Osteocyte (in vitro differentiated cells): ENCODE results near the gene FEM1C. TPM values are rescaled to one million over a fixed set of nuclear protein-coding genes. Genes with fewer than 3 reads are reported as not detected.

Experiments
- total RNA-seq: library from RNA; stranded (reverse); gene quantifications from 2 replicates; pipeline ENCODE4 v1.2.1, GENCODE V29; 2021

FEM1C gene
- total RNA-seq, 1 donor from 2014 or later: 12.8 TPM

Other genes with a start within 250 kb of the FEM1C start
- gene CCDC112, start 248.1 kb downstream of the FEM1C start, total RNA-seq: 7.8 and 8.9 TPM in 2 replicates
- gene TICAM2, start 57.7 kb upstream of the FEM1C start, total RNA-seq: 1.6 and 2.8 TPM in 2 replicates
- 108 and 109 TPM in 2 replicates for gene TMED7, start 81.3 kb upstream of the FEM1C start, total RNA-seq